GM19035 (cell line): ENCODE data around the gene WDPCP.
"Not testable (repeated sequence)": the region's sequence is repeated elsewhere in the genome, so short reads cannot be mapped to it uniquely, and the experiment has no call there.

Source experiments
- ATAC-seq: cut with Tn5 transposase; IDR thresholded peaks from one replicate; pipeline ENCODE4 v1.9.1; 2021; ENCODE audit not compliant: unreplicated experiment

The WDPCP gene

GRCh38 chr2:63591566-63592175 lies 3.4 kb upstream of the WDPCP start:
- ATAC-seq = no peak

- ATAC-seq = no peak
These were observed 2.5 kb upstream of the WDPCP start for GRCh38 chr2:63590626-63591408.

- peak; percentile 9 for ATAC-seq
These were observed 1.1 kb upstream of the WDPCP start for GRCh38 chr2:63589148-63589958.

- no peak for ATAC-seq
These were observed 378 bp downstream of the WDPCP start for GRCh38 chr2:63587814-63588384.

- no peak for ATAC-seq
These were observed 5.4 kb downstream of the WDPCP start for GRCh38 chr2:63582873-63583272.

- ATAC-seq = no peak
These were observed 6.8 kb downstream of the WDPCP start for GRCh38 chr2:63581298-63581961.

GRCh38 chr2:63580651-63581297 lies 7.5 kb downstream of the WDPCP start:
- no peak for ATAC-seq

- ATAC-seq = no peak
These were observed 9.5 kb downstream of the WDPCP start for GRCh38 chr2:63578767-63579166.

- no peak for ATAC-seq
These were observed 11.7 kb downstream of the WDPCP start for GRCh38 chr2:63576546-63576945.

GRCh38 chr2:63573726-63574345 lies 14.4 kb downstream of the WDPCP start:
- ATAC-seq = not testable (repeated sequence)

- not testable (repeated sequence) for ATAC-seq
These were observed 15.3 kb downstream of the WDPCP start for GRCh38 chr2:63573026-63573425.

- no peak for ATAC-seq
These were observed 16.3 kb downstream of the WDPCP start for GRCh38 chr2:63572001-63572400.

- ATAC-seq = no peak
These were observed 17.0 kb downstream of the WDPCP start for GRCh38 chr2:63571291-63571690.

GRCh38 chr2:63569740-63570139 lies 18.5 kb downstream of the WDPCP start:
- ATAC-seq = no peak

GRCh38 chr2:63562751-63563150 lies 25.5 kb downstream of the WDPCP start:
- no peak for ATAC-seq

- not testable (repeated sequence) for ATAC-seq
These were observed 29.4 kb downstream of the WDPCP start for GRCh38 chr2:63558922-63559321.

GRCh38 chr2:63557819-63558218 lies 30.5 kb downstream of the WDPCP start:
- ATAC-seq = not testable (repeated sequence)

- no peak for ATAC-seq
These were observed 32.3 kb downstream of the WDPCP start for GRCh38 chr2:63555931-63556330.

GRCh38 chr2:63555299-63555698 lies 33.0 kb downstream of the WDPCP start:
- ATAC-seq = no peak

- ATAC-seq = no peak
These were observed 35.2 kb downstream of the WDPCP start for GRCh38 chr2:63553049-63553448.
